ENCODE data around the gene NAB1.

The NAB1 gene

GRCh38 chr2:190634381-190634780, 14.5 kb upstream of the NAB1 start:
- TF ChIP-seq CTCF (IDR thresholded peaks at IDR 0.05; ENCODE audit: low read depth, low read length), result no peak

GRCh38 chr2:190635781-190636180, 13.1 kb upstream of the NAB1 start:
- no peak for TF ChIP-seq CTCF (IDR thresholded peaks at IDR 0.05; ENCODE audit: low read depth, low read length)
- no peak overlapping the region for H3K4me3 ChIP-seq (ENCODE audit: low read depth, low read length)

More at GRCh38 chr2:190634381-190634780, 14.5 kb upstream of the NAB1 start:
- H3K4me3 ChIP-seq (ENCODE audit: low read depth, low read length), result no peak overlapping the region

GRCh38 chr2:190636361-190636760, 12.5 kb upstream of the NAB1 start:
- H3K4me3 ChIP-seq (ENCODE audit: low read depth, low read length), result no peak overlapping the region
- no peak for TF ChIP-seq CTCF (IDR thresholded peaks at IDR 0.05; ENCODE audit: low read depth, low read length)

GRCh38 chr2:190637281-190637734, 11.6 kb upstream of the NAB1 start:
- TF ChIP-seq CTCF (IDR thresholded peaks at IDR 0.05; ENCODE audit: low read depth, low read length), result no peak
- no peak overlapping the region for H3K4me3 ChIP-seq (ENCODE audit: low read depth, low read length)

GRCh38 chr2:190637903-190638618, 10.8 kb upstream of the NAB1 start:
- no peak for TF ChIP-seq CTCF (IDR thresholded peaks at IDR 0.05; ENCODE audit: low read depth, low read length)
- no peak overlapping the region for H3K4me3 ChIP-seq (ENCODE audit: low read depth, low read length)

- no peak for TF ChIP-seq CTCF (IDR thresholded peaks at IDR 0.05; ENCODE audit: low read depth, low read length)
- no peak overlapping the region for H3K4me3 ChIP-seq (ENCODE audit: low read depth, low read length)
Measured at GRCh38 chr2:190640117-190640516, 8.8 kb upstream of the NAB1 start.

- H3K4me3 ChIP-seq (ENCODE audit: low read depth, low read length), result no peak overlapping the region
- TF ChIP-seq CTCF (IDR thresholded peaks at IDR 0.05; ENCODE audit: low read depth, low read length), result no peak
Measured at GRCh38 chr2:190641469-190641868, 7.4 kb upstream of the NAB1 start.
